Fibroblast of lung (primary cell): Measurements from ENCODE around the gene TSSK2.

Experiments used
- CTCF ChIP-seq, 2 donors: IDR thresholded peaks in 1 of 2; conservative IDR thresholded peaks in 1 of 2; 1 replicate in 1 of 2; 2 replicates in 1 of 2; pipeline ENCODE4 v1.5.1; 2011 to 2012; ENCODE audit warnings: low read length in 2 of 2, control low read depth in 1 of 2, inconsistent platforms in 1 of 2, low read depth in 1 of 2, mild to moderate bottlenecking in 1 of 2
- EZH2 ChIP-seq: IDR thresholded peaks from 2 replicates; pipeline ENCODE4 v1.5.1; 2012; ENCODE audit warnings: low read length, control low read depth, mild to moderate bottlenecking; ENCODE audit errors: missing control alignments

- no peak for TF ChIP-seq CTCF (conservative IDR thresholded peaks at IDR 0.05 in 1 of 2, IDR thresholded peaks at IDR 0.05 in 1 of 2; ENCODE audit: low read depth in 1 of 2, low read length in 2 of 2)
- no peak for TF ChIP-seq EZH2
Observed at GRCh38 chr22:19082793-19083192, 48.3 kb upstream of the TSSK2 start.
